Neutrophil (primary cell): ENCODE results near the gene HIPK2.
A peak's percentile ranks its signal among the peaks of the same experiment; 100 is the strongest.

Source experiments
- H3K27ac ChIP-seq: fragments of 200-600 bp; sonication (generic); 2 replicates; pipeline ENCODE4 v1.5.1; 2016; ENCODE audit warnings: mild to moderate bottlenecking, moderate library complexity
- H3K27me3 ChIP-seq: fragments of 200-600 bp; sonication (generic); 2 replicates; pipeline ENCODE4 v1.6.0; 2016; ENCODE audit warnings: mild to moderate bottlenecking
- H3K36me3 ChIP-seq: fragments of 200-600 bp; sonication (generic); 2 replicates; pipeline ENCODE4 v1.5.1; 2017
- H3K4me1 ChIP-seq, 2 experiments: fragments of 200-600 bp in 1 of 2; sonication (generic) in 1 of 2; 1 replicate in 1 of 2; 2 replicates in 1 of 2; pipeline versions ENCODE4 v1.5.1 to v1.6.1; 2013 to 2016; ENCODE audit warnings: low read depth in 1 of 2, low read length in 1 of 2, mild to moderate bottlenecking in 1 of 2, moderate library complexity in 1 of 2; ENCODE audit not compliant: control insufficient read depth in 1 of 2, insufficient read depth in 1 of 2
- H3K4me3 ChIP-seq, 2 experiments: fragments of 200-600 bp in 1 of 2; sonication (generic) in 1 of 2; 1 replicate in 1 of 2; 2 replicates in 1 of 2; pipeline ENCODE4 v1.5.1; 2013 to 2016; ENCODE audit warnings: low read depth in 1 of 2, low read length in 1 of 2, mild to moderate bottlenecking in 1 of 2, moderate library complexity in 1 of 2
- H3K9me3 ChIP-seq: fragments of 200-600 bp; sonication (generic); 2 replicates; pipeline ENCODE4 v1.5.1; 2016
- CTCF ChIP-seq: fragments of 200-600 bp; sonication (generic); IDR thresholded peaks from 2 replicates; pipeline ENCODE4 v1.5.1; 2016; ENCODE audit warnings: antibody characterized with exemption

HIPK2 gene

GRCh38 chr7:139640681-139641080 is 137.1 kb downstream of the HIPK2 start:
- H3K9me3 ChIP-seq, result no peaks in the 10 kb centered on the region
- H3K36me3 ChIP-seq, result peaks cover 27% of the 10 kb centered on the region
- no peak for TF ChIP-seq CTCF
- no peaks in the 10 kb centered on the region for H3K27me3 ChIP-seq
- H3K27ac ChIP-seq, result peak overlapping the region; percentile 61
- H3K4me1 ChIP-seq, result peaks cover 18 to 32% of the 10 kb centered on the region in 2 experiments
- H3K4me3 ChIP-seq, result no peak overlapping the region

GRCh38 chr7:139639563-139639962 is 138.2 kb downstream of the HIPK2 start:
- peaks cover 18 to 26% of the 10 kb centered on the region in 2 experiments for H3K4me1 ChIP-seq
- peak overlapping the region; percentile 61 for H3K27ac ChIP-seq
- TF ChIP-seq CTCF, result no peak
- peaks cover 18% of the 10 kb centered on the region for H3K36me3 ChIP-seq
- no peaks in the 10 kb centered on the region for H3K27me3 ChIP-seq
- no peak overlapping the region for H3K4me3 ChIP-seq
- no peaks in the 10 kb centered on the region for H3K9me3 ChIP-seq

- no peak overlapping the region for H3K27ac ChIP-seq
Observed at GRCh38 chr7:139635526-139636302, 142.1 kb downstream of the HIPK2 start.

GRCh38 chr7:139634087-139634486 is 143.7 kb downstream of the HIPK2 start:
- peaks cover 44% of the 10 kb centered on the region for H3K36me3 ChIP-seq
- no peak for TF ChIP-seq CTCF
- peaks cover 8 to 13% of the 10 kb centered on the region in 2 experiments for H3K4me1 ChIP-seq

More at GRCh38 chr7:139635526-139636302, 142.1 kb downstream of the HIPK2 start:
- H3K27me3 ChIP-seq, result no peaks in the 10 kb centered on the region
- no peak overlapping the region for H3K4me3 ChIP-seq
- H3K9me3 ChIP-seq, result no peaks in the 10 kb centered on the region
- TF ChIP-seq CTCF, result no peak
- peaks cover 27% of the 10 kb centered on the region for H3K36me3 ChIP-seq
- H3K4me1 ChIP-seq, result peaks cover 22 to 24% of the 10 kb centered on the region in 2 experiments

GRCh38 chr7:139631520-139632031 is 146.2 kb downstream of the HIPK2 start:
- no peaks in the 10 kb centered on the region for H3K27me3 ChIP-seq
- TF ChIP-seq CTCF, result no peak
- H3K9me3 ChIP-seq, result no peaks in the 10 kb centered on the region
- no peak overlapping the region for H3K4me3 ChIP-seq
- H3K36me3 ChIP-seq, result peaks cover 64% of the 10 kb centered on the region
- H3K27ac ChIP-seq, result no peak overlapping the region
- H3K4me1 ChIP-seq, result peaks cover 24 to 32% of the 10 kb centered on the region in 2 experiments

More at GRCh38 chr7:139634087-139634486, 143.7 kb downstream of the HIPK2 start:
- no peaks in the 10 kb centered on the region for H3K27me3 ChIP-seq
- H3K27ac ChIP-seq, result no peak overlapping the region
- no peak overlapping the region for H3K4me3 ChIP-seq
- no peaks in the 10 kb centered on the region for H3K9me3 ChIP-seq
